ENCODE data around the gene GIMAP5. TPM values are rescaled to one million over a fixed set of nuclear protein-coding genes. Genes with fewer than 3 reads are reported as not detected.
A peak's percentile ranks its signal among the peaks of the same experiment; 100 is the strongest.

GIMAP5 gene
- total RNA-seq, 1 donor from 2014 or later, result 10.7 TPM

- no peaks in the 10 kb centered on the region for H3K27me3 ChIP-seq (ENCODE audit: low read depth)
- H3K36me3 ChIP-seq, result no peaks in the 10 kb centered on the region
- no peak overlapping the region for H3K4me3 ChIP-seq
- intact Hi-C loops (cut with micrococcal nuclease), result no loop called here
- peak overlapping the region; percentile 76 for H3K27ac ChIP-seq (replicated peaks)
- no peaks in the 10 kb centered on the region for H3K9me3 ChIP-seq (replicated peaks)
- DNase-seq, result no peak
- peak; percentile 16 for TF ChIP-seq CTCF (IDR thresholded peaks at IDR 0.05; ENCODE audit: borderline replicate concordance)
- H3K4me1 ChIP-seq, result peaks cover 64% of the 10 kb centered on the region
Measured at GRCh38 chr7:150787321-150788281, 50.4 kb downstream of the GIMAP5 start.

GRCh38 chr7:150788474-150789269 lies 51.5 kb downstream of the GIMAP5 start:
- peaks cover 65% of the 10 kb centered on the region for H3K4me1 ChIP-seq
- no peak overlapping the region for H3K4me3 ChIP-seq
- intact Hi-C loops (cut with micrococcal nuclease), result no loop called here
- no peaks in the 10 kb centered on the region for H3K36me3 ChIP-seq
- peak; percentile 59 for DNase-seq
- no peak for TF ChIP-seq CTCF (IDR thresholded peaks at IDR 0.05; ENCODE audit: borderline replicate concordance)
- H3K9me3 ChIP-seq (replicated peaks), result no peaks in the 10 kb centered on the region
- H3K27ac ChIP-seq (replicated peaks), result peak overlapping the region; percentile 76
- H3K27me3 ChIP-seq (ENCODE audit: low read depth), result no peaks in the 10 kb centered on the region

- Histone ChIP-seq H3K4me1 (peaks cover 49% of the 10 kb centered on the region), H3K36me3 (peaks cover under 1% of the 10 kb centered on the region), H3K9me3 (replicated peaks) (no peaks in the 10 kb centered on the region), H3K27ac (replicated peaks) (no peak overlapping the region), H3K27me3 (ENCODE audit: low read depth) (no peaks in the 10 kb centered on the region), H3K4me3 (no peak overlapping the region)
- no peak for DNase-seq
- TF ChIP-seq CTCF (IDR thresholded peaks at IDR 0.05; ENCODE audit: borderline replicate concordance), result no peak
- intact Hi-C loops (cut with micrococcal nuclease), result no loop called here
Measured at GRCh38 chr7:150790416-150791075, 53.3 kb downstream of the GIMAP5 start.

- no peak overlapping the region for H3K27ac ChIP-seq (replicated peaks)
- H3K9me3 ChIP-seq (replicated peaks), result no peaks in the 10 kb centered on the region
- DNase-seq, result no peak
- H3K4me3 ChIP-seq, result no peak overlapping the region
- peaks cover 41% of the 10 kb centered on the region for H3K4me1 ChIP-seq
- H3K27me3 ChIP-seq (ENCODE audit: low read depth), result no peaks in the 10 kb centered on the region
- H3K36me3 ChIP-seq, result peaks cover 7% of the 10 kb centered on the region
- intact Hi-C loops (cut with micrococcal nuclease), result no loop called here
- TF ChIP-seq CTCF (IDR thresholded peaks at IDR 0.05; ENCODE audit: borderline replicate concordance), result no peak
Measured at GRCh38 chr7:150791304-150791703, 54.1 kb downstream of the GIMAP5 start.

GRCh38 chr7:150791746-150792452 lies 54.7 kb downstream of the GIMAP5 start:
- H3K27ac ChIP-seq (replicated peaks), result no peak overlapping the region
- DNase-seq, result no peak
- no peak overlapping the region for H3K4me3 ChIP-seq
- peaks cover 7% of the 10 kb centered on the region for H3K36me3 ChIP-seq
- no peaks in the 10 kb centered on the region for H3K27me3 ChIP-seq (ENCODE audit: low read depth)
- intact Hi-C loops (cut with micrococcal nuclease), result no loop called here
- H3K4me1 ChIP-seq, result peaks cover 35% of the 10 kb centered on the region
- TF ChIP-seq CTCF (IDR thresholded peaks at IDR 0.05; ENCODE audit: borderline replicate concordance), result no peak
- no peaks in the 10 kb centered on the region for H3K9me3 ChIP-seq (replicated peaks)

Data from left ventricle myocardium inferior (tissue), 1 donor.